HG02870 (cell line): ENCODE measurements around the gene STK32C.
"Not testable (repeated sequence)": the region's sequence is repeated elsewhere in the genome, so short reads cannot be mapped to it uniquely, and the experiment has no call there.

Experiments
- ATAC-seq: cut with Tn5 transposase; IDR thresholded peaks from one replicate; pipeline ENCODE4 v1.9.1; 2021; ENCODE audit warnings: mild to moderate bottlenecking, moderate library complexity; ENCODE audit not compliant: unreplicated experiment

The STK32C gene

GRCh38 chr10:132319853-132320653, 12.3 kb upstream of the STK32C start:
- ATAC-seq: peak; percentile 98

- not testable (repeated sequence) for ATAC-seq
These were observed 9.7 kb upstream of the STK32C start for GRCh38 chr10:132317477-132317876.

GRCh38 chr10:132316133-132316532, 8.4 kb upstream of the STK32C start:
- ATAC-seq: no peak

- not testable (repeated sequence) for ATAC-seq
These were observed 7.1 kb upstream of the STK32C start for GRCh38 chr10:132314881-132315280.

GRCh38 chr10:132314336-132314735, 6.6 kb upstream of the STK32C start:
- no peak for ATAC-seq

GRCh38 chr10:132313865-132314264, 6.1 kb upstream of the STK32C start:
- no peak for ATAC-seq

GRCh38 chr10:132313305-132313704, 5.6 kb upstream of the STK32C start:
- ATAC-seq: no peak

GRCh38 chr10:132311338-132311939, 3.7 kb upstream of the STK32C start:
- ATAC-seq: no peak

GRCh38 chr10:132310701-132311337, 3.1 kb upstream of the STK32C start:
- ATAC-seq: no peak

GRCh38 chr10:132309879-132310591, 2.3 kb upstream of the STK32C start:
- ATAC-seq: no peak

- ATAC-seq: no peak
These were observed 1.7 kb upstream of the STK32C start for GRCh38 chr10:132309471-132309865.

GRCh38 chr10:132308587-132309470, 1.1 kb upstream of the STK32C start:
- no peak for ATAC-seq

- no peak for ATAC-seq
These were observed 642 bp downstream of the STK32C start for GRCh38 chr10:132306864-132307751.

- no peak for ATAC-seq
These were observed 1.4 kb downstream of the STK32C start for GRCh38 chr10:132306343-132306685.

- ATAC-seq: no peak
These were observed 2.0 kb downstream of the STK32C start for GRCh38 chr10:132305654-132306342.

- ATAC-seq: no peak
These were observed 2.8 kb downstream of the STK32C start for GRCh38 chr10:132304756-132305509.

GRCh38 chr10:132303361-132304115, 4.2 kb downstream of the STK32C start:
- no peak for ATAC-seq
